Thoracic aorta (tissue), 2 donors: ENCODE results near the gene FXYD4. TPM values are rescaled to one million over a fixed set of nuclear protein-coding genes. Genes with fewer than 3 reads are reported as not detected.

Experiments
- ATAC-seq: fragments of 150-250 bp; one replicate; pipeline ENCODE4 v1.8.0; 2017; ENCODE audit warnings: low read depth; ENCODE audit not compliant: insufficient number of reproducible peaks, low FRiP score
- DNase-seq: peaks from one replicate; pipeline ENCODE4 v3.0.0-alpha.2; 2020; ENCODE audit warnings: low spot score
- H3K27ac ChIP-seq, 2 donors: fragments of 200-600 bp; sonication (generic); 1 replicate in 1 of 2; 2 replicates in 1 of 2; pipeline ENCODE4 v1.5.1; 2016; ENCODE audit warnings: mild to moderate bottlenecking in 2 of 2, moderate library complexity in 2 of 2
- H3K27me3 ChIP-seq: fragments of 200-600 bp; sonication (generic); replicated peaks from 2 replicates; pipeline ENCODE4 v1.6.0; 2016; ENCODE audit warnings: mild to moderate bottlenecking; ENCODE audit not compliant: insufficient read depth
- H3K36me3 ChIP-seq: fragments of 200-600 bp; sonication (generic); one replicate; pipeline ENCODE4 v1.5.1; 2016
- H3K4me1 ChIP-seq, 2 donors: fragments of 200-600 bp; sonication (generic); 1 replicate in 1 of 2; 2 replicates in 1 of 2; pipeline versions ENCODE4 v1.5.1 to v1.6.0; 2016; ENCODE audit warnings: low read depth in 2 of 2, mild to moderate bottlenecking in 1 of 2; ENCODE audit not compliant: control insufficient read depth in 1 of 2
- H3K4me3 ChIP-seq: fragments of 200-600 bp; sonication (generic); 2 replicates; pipeline ENCODE4 v1.5.1; 2016; ENCODE audit warnings: mild to moderate bottlenecking
- H3K9me3 ChIP-seq: fragments of 200-600 bp; sonication (generic); 2 replicates; pipeline ENCODE4 v1.5.1; 2016
- CTCF ChIP-seq: fragments of 200-600 bp; sonication (generic); IDR thresholded peaks from one replicate; pipeline ENCODE4 v1.5.1; 2019; ENCODE audit warnings: antibody characterized with exemption
- total RNA-seq, 2 donors: library from RNA; depleted of rRNA; stranded (reverse); fragments of >200 nt; gene quantifications; one replicate each; pipeline versions ENCODE4 v1.1.0 to v1.2.3, GENCODE V29; 2016

FXYD4 gene
- total RNA-seq, 2 donors from 2014 or later: not detected

- Histone ChIP-seq H3K9me3 (no peaks in the 10 kb centered on the region), H3K36me3 (peaks cover 49% of the 10 kb centered on the region), H3K27ac (no peak overlapping the region), H3K27me3 (no peaks in the 10 kb centered on the region), H3K4me3 (no peak overlapping the region), H3K4me1 (peaks cover 7 to 42% of the 10 kb centered on the region in 2 donors)
- no peak for TF ChIP-seq CTCF
- DNase-seq: no peak
- no peak for ATAC-seq
Measured at GRCh38 chr10:43393606-43394360, 22.3 kb downstream of the FXYD4 start.

- H3K36me3 ChIP-seq: peaks cover 41% of the 10 kb centered on the region
- ATAC-seq (no peak), DNase-seq (no peak)
- no peak overlapping the region for H3K27ac ChIP-seq
- H3K9me3 ChIP-seq: no peaks in the 10 kb centered on the region
- no peak overlapping the region for H3K4me3 ChIP-seq
- no peak for TF ChIP-seq CTCF
- no peaks in the 10 kb centered on the region for H3K27me3 ChIP-seq
- peaks cover 13 to 51% of the 10 kb centered on the region in 2 donors for H3K4me1 ChIP-seq
Measured at GRCh38 chr10:43394868-43395267, 23.4 kb downstream of the FXYD4 start.

- no peaks in the 10 kb centered on the region for H3K9me3 ChIP-seq
- DNase-seq (no peak), ATAC-seq (no peak)
- TF ChIP-seq CTCF: no peak
- no peaks in the 10 kb centered on the region for H3K27me3 ChIP-seq
- H3K27ac ChIP-seq: peak overlapping the region; percentile 92 to 95
- peaks cover 34% of the 10 kb centered on the region for H3K36me3 ChIP-seq
- H3K4me1 ChIP-seq: peaks cover 13 to 52% of the 10 kb centered on the region in 2 donors
- H3K4me3 ChIP-seq: peak overlapping the region; percentile 85
Measured at GRCh38 chr10:43395571-43396060, 24.2 kb downstream of the FXYD4 start.

- DNase-seq: no peak
- no peaks in the 10 kb centered on the region for H3K9me3 ChIP-seq
- no peak for TF ChIP-seq CTCF
- peak overlapping the region; percentile 85 for H3K4me3 ChIP-seq
- peak overlapping the region; percentile 92 to 95 for H3K27ac ChIP-seq
- no peaks in the 10 kb centered on the region for H3K27me3 ChIP-seq
- ATAC-seq: peak; percentile 65
- peaks cover 27% of the 10 kb centered on the region for H3K36me3 ChIP-seq
- peaks cover 13 to 59% of the 10 kb centered on the region in 2 donors for H3K4me1 ChIP-seq
Measured at GRCh38 chr10:43396061-43396927, 24.9 kb downstream of the FXYD4 start.
